ENCODE data around the gene ADAM20. TPM values are rescaled to one million over a fixed set of nuclear protein-coding genes. Genes with fewer than 3 reads are reported as not detected.
"Not testable (repeated sequence)": the region's sequence is repeated elsewhere in the genome, so short reads cannot be mapped to it uniquely, and the experiment has no call there.

The ADAM20 gene
- total RNA-seq, 1 experiment from 2014 or later, result 0.26 TPM

DNA sequence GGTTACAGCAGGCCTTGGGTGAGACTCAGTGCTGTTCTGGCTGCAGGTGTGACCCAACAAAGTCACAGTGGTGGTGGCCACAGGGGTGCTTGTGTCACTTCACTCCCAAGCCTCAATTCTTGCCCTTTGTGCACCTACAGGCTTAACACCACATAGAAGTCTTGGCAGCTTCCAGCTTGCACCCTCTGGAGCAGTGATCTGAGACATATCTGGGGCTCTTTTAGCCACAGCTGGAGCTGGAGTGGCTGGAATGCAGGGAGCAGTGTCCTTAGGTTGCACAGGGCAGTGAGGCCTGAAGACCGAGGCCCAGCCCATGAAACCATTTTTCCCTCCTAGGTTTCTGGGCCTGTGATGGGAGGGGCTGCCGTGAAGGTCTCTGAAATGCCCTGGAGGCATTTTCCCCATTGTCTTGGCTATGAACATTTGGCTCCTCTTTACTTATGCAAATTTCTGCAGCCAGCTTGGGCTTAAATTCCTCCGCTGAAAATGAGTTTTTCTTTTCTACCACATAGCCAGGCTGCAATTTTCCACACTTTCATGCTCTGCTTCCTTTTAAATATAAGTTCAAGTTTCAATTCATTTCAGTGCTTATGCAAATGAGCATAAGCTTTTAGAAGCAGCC lies 45.1 kb downstream of the ADAM20 start:
- H3K36me3 ChIP-seq (ENCODE audit: low read depth, low read length), result no peaks in the 10 kb centered on the region; the same call in 1 of the 2 replicates
- no peak for ATAC-seq
- ChIA-PET POLR2A (ENCODE audit: unreplicated experiment) (no interaction called here), CTCF (no interaction called here)
- no peaks in the 10 kb centered on the region for H3K4me1 ChIP-seq (ENCODE audit: insufficient read depth, low read length)
- H3K27me3 ChIP-seq (ENCODE audit: low read length), result 0 out of 2 replicates have a peak, but pooled peaks cover 8% of the 10 kb centered on the region
- no peaks in the 10 kb centered on the region; the same call in 1 of the 2 replicates for H3K9me2 ChIP-seq (replicated peaks; ENCODE audit: low read length)
- H3K79me2 ChIP-seq (ENCODE audit: low read length), result no peaks in the 10 kb centered on the region
- no peak overlapping the region for H3K9ac ChIP-seq (ENCODE audit: low read length)
- TF ChIP-seq EZH2phosphoT487 (IDR thresholded peaks at IDR 0.05; ENCODE audit: borderline replicate concordance, low read length), result no peak
- no peak for DNase-seq
- H3K4me3 ChIP-seq (ENCODE audit: low read length), result no peak overlapping the region
- no TSS peak for BruUV-seq (replicated peaks)
- no peak overlapping the region for H3K4me2 ChIP-seq (ENCODE audit: low read length)
- H2AFZ ChIP-seq (ENCODE audit: low read length), result no peak overlapping the region
- no peaks in the 10 kb centered on the region for H4K20me1 ChIP-seq (ENCODE audit: low read length)
- H3F3A ChIP-seq (ENCODE audit: low read length, unreplicated experiment), result no peaks in the 10 kb centered on the region
- intact Hi-C loops (cut with micrococcal nuclease), result no loop called here
- H3K9me3 ChIP-seq (ENCODE audit: low read length), result peaks cover 29% of the 10 kb centered on the region
- H3K27ac ChIP-seq (ENCODE audit: low read length), result no peak overlapping the region

GRCh38 chr14:70477356-70478105 lies 57.3 kb downstream of the ADAM20 start:
- H3K79me2 ChIP-seq (ENCODE audit: low read length); H3K4me1 ChIP-seq (ENCODE audit: insufficient read depth, low read length); H3K27ac ChIP-seq (ENCODE audit: low read length); H3K9ac ChIP-seq (ENCODE audit: low read length); H3K4me2 ChIP-seq (ENCODE audit: low read length); H3K4me3 ChIP-seq (ENCODE audit: low read length); H3K36me3 ChIP-seq (ENCODE audit: low read depth, low read length); intact Hi-C loops (cut with micrococcal nuclease); H3K9me2 ChIP-seq (replicated peaks; ENCODE audit: low read length); ATAC-seq; BruUV-seq (replicated peaks); H3F3A ChIP-seq (ENCODE audit: low read length, unreplicated experiment); H2AFZ ChIP-seq (ENCODE audit: low read length); CTCF ChIA-PET; DNase-seq; H4K20me1 ChIP-seq (ENCODE audit: low read length); H3K27me3 ChIP-seq (ENCODE audit: low read length); POLR2A ChIA-PET (ENCODE audit: unreplicated experiment); H3K9me3 ChIP-seq (ENCODE audit: low read length): not testable (repeated sequence)

GRCh38 chr14:70475459-70475858 lies 59.3 kb downstream of the ADAM20 start:
- POLR2A ChIA-PET (ENCODE audit: unreplicated experiment); H3K4me3 ChIP-seq (ENCODE audit: low read length); BruUV-seq (replicated peaks); intact Hi-C loops (cut with micrococcal nuclease); DNase-seq; H3K4me1 ChIP-seq (ENCODE audit: insufficient read depth, low read length); H3K36me3 ChIP-seq (ENCODE audit: low read depth, low read length); H3F3A ChIP-seq (ENCODE audit: low read length, unreplicated experiment); H3K4me2 ChIP-seq (ENCODE audit: low read length); H3K27me3 ChIP-seq (ENCODE audit: low read length); H2AFZ ChIP-seq (ENCODE audit: low read length); CTCF ChIA-PET; H3K27ac ChIP-seq (ENCODE audit: low read length); H3K79me2 ChIP-seq (ENCODE audit: low read length); H3K9me3 ChIP-seq (ENCODE audit: low read length); H3K9ac ChIP-seq (ENCODE audit: low read length); H4K20me1 ChIP-seq (ENCODE audit: low read length); ATAC-seq; H3K9me2 ChIP-seq (replicated peaks; ENCODE audit: low read length): not testable (repeated sequence)

GRCh38 chr14:70473825-70474224 lies 61.0 kb downstream of the ADAM20 start:
- Histone ChIP-seq H3K9me2 (replicated peaks; ENCODE audit: low read length) (no peaks in the 10 kb centered on the region), H3K9me3 (ENCODE audit: low read length) (no peaks in the 10 kb centered on the region), H3K4me1 (ENCODE audit: insufficient read depth, low read length) (no peaks in the 10 kb centered on the region), H3K36me3 (ENCODE audit: low read depth, low read length) (no peaks in the 10 kb centered on the region), H2AFZ (ENCODE audit: low read length) (no peak overlapping the region), H3K9ac (ENCODE audit: low read length) (no peak overlapping the region), H3K4me3 (ENCODE audit: low read length) (no peak overlapping the region), H3K27ac (ENCODE audit: low read length) (no peak overlapping the region), H3K27me3 (ENCODE audit: low read length) (no peaks in the 10 kb centered on the region), H3K79me2 (ENCODE audit: low read length) (no peaks in the 10 kb centered on the region), H3K4me2 (ENCODE audit: low read length) (no peak overlapping the region), H4K20me1 (ENCODE audit: low read length) (no peaks in the 10 kb centered on the region), H3F3A (ENCODE audit: low read length, unreplicated experiment) (no peaks in the 10 kb centered on the region)
- ChIA-PET POLR2A (ENCODE audit: unreplicated experiment) (no interaction called here), CTCF (no interaction called here)
- intact Hi-C loops (cut with micrococcal nuclease), result no loop called here
- TF ChIP-seq EZH2phosphoT487 (IDR thresholded peaks at IDR 0.05; ENCODE audit: borderline replicate concordance, low read length) (no peak), CTCF (conservative IDR thresholded peaks at IDR 0.05; ENCODE audit: low read depth, low read length) (no peak), EZH2 (IDR thresholded peaks at IDR 0.05; ENCODE audit: low read length, unreplicated experiment) (no peak)
- no peak for ATAC-seq
- no TSS peak for BruUV-seq (replicated peaks)
- no peak for DNase-seq

Other genes starting within 250 kb of the ADAM20 start
- gene COX16, start 175.3 kb downstream of the ADAM20 start, total RNA-seq (2014; rRNA removed), result 54.1 and 60.1 TPM in 2 replicates
- gene SYNJ2BP, start 117.9 kb downstream of the ADAM20 start, total RNA-seq (2014; rRNA removed), result 13.1 and 16.4 TPM in 2 replicates
- gene ADAM21, start 82.8 kb downstream of the ADAM20 start, total RNA-seq (2014; rRNA removed), result 0.29 and 0.80 TPM in 2 replicates
- gene MED6, start 65.7 kb upstream of the ADAM20 start, total RNA-seq (2014; rRNA removed), result 37.8 and 46.9 TPM in 2 replicates
- 3.6 and 4.1 TPM in 2 replicates for gene TTC9, start 106.9 kb upstream of the ADAM20 start, total RNA-seq (2014; rRNA removed)

Measured in PC-3 (cell line).